ENCODE results near the gene GNG12. TPM values are rescaled to one million over a fixed set of nuclear protein-coding genes. Genes with fewer than 3 reads are reported as not detected.
A peak's percentile ranks its signal among the peaks of the same experiment; 100 is the strongest.

GNG12 gene
- total and polyA plus RNA-seq, 9 of the 15 experiments (the other 6 are each of a cell fraction or from before 2014, with no cell fraction given), result 2.6 to 6.0 (median 4.1) TPM

GRCh38 chr1:67691712-67692111, 141.6 kb downstream of the GNG12 start:
- Histone ChIP-seq H3K79me2 (ENCODE audit: control insufficient read depth, insufficient read depth, low read length) (peaks cover 46% of the 10 kb centered on the region), H2AFZ (ENCODE audit: low read depth, low read length) (no peak overlapping the region), H4K20me1 (replicated peaks; ENCODE audit: control insufficient read depth, insufficient read depth, low read length) (0 out of 2 replicates have a peak, but pooled peaks cover 3% of the 10 kb centered on the region), H3K9ac (ENCODE audit: insufficient read depth in 1 of 2, low read depth in 2 of 2, low read length in 2 of 2) (no peak overlapping the region), H3K4me1 (replicated peaks in 1 of 2; ENCODE audit: control insufficient read depth in 2 of 2, insufficient read depth in 2 of 2, low read length in 2 of 2) (peaks cover 17 to 58% of the 10 kb centered on the region in 2 experiments), H3K9me3 (replicated peaks; ENCODE audit: control insufficient read depth, insufficient read depth, low read depth, low read length) (no peaks in the 10 kb centered on the region), H3K36me3 (ENCODE audit: control insufficient read depth, insufficient read depth, low read length) (peaks cover 57% of the 10 kb centered on the region), H3K27ac (ENCODE audit: extremely low read depth, low read depth, low read length) (no peak overlapping the region), H3K9me1 (ENCODE audit: control insufficient read depth, insufficient read depth, low read length) (no peaks in the 10 kb centered on the region), H3K4me2 (ENCODE audit: insufficient read depth, low read length) (no peak overlapping the region), H3K4me3 (no peak overlapping the region), H3K27me3 (ENCODE audit: control insufficient read depth in 2 of 2, insufficient read depth in 2 of 2, low read length in 2 of 2) (no peaks in the 10 kb centered on the region)
- peak; percentile 1; the same call in 2 of the 3 replicates for ATAC-seq
- no peak for FAIRE-seq
- in situ Hi-C loops (cut with MboI), result no loop called here
- BruUV-seq (replicated peaks), result no TSS peak
- ChIA-PET CTCF (ENCODE audit: low intra/inter-chr PET ratio) (no interaction called here), POLR2A (interaction anchor here (0.5 to 1.9 kb wide), 7 partner anchors 9 to 147 kb away, joined by 3 to 9 read pairs (median 4); no protein-coding TSS in a partner anchor)
- intact Hi-C loops (cut with micrococcal nuclease), result no loop called here
- DNase-seq (ENCODE audit: extremely low read depth in 1 of 4, low spot score in 3 of 4), result no peak
- no peak for TF ChIP-seq ELF2 (CRISPR knock-in tag; IDR thresholded peaks at IDR 0.05)
- TF ChIP-seq MEIS2 (IDR thresholded peaks at IDR 0.05; ENCODE audit: partially characterized antibody), result peak; percentile 96
- no peak for TF ChIP-seq PBX2 (CRISPR knock-in tag; IDR thresholded peaks at IDR 0.05; ENCODE audit: low read depth)
- TF ChIP-seq PBX2 (tag; conservative IDR thresholded peaks at IDR 0.05; ENCODE audit: low read depth), result peak; percentile 72
- TF ChIP-seq ZNF239 (CRISPR knock-in tag; IDR thresholded peaks at IDR 0.05), result no peak
- TF ChIP-seq HDAC2 (IDR thresholded peaks at IDR 0.05), result peak; percentile 20; the same call in 1 of the 2 replicates
- peak in 1 of 2 experiments; percentile 31; a peak in 2 of 4 replicates for TF ChIP-seq RAD21 (CRISPR knock-in tag; conservative IDR thresholded peaks at IDR 0.05 in 1 of 2, IDR thresholded peaks at IDR 0.05 in 1 of 2)
- TF ChIP-seq KHSRP (IDR thresholded peaks at IDR 0.05), result 0 out of 2 replicates have a peak, but pooled peaks have one; percentile 7
- TF ChIP-seq RCOR1 (IDR thresholded peaks at IDR 0.05; ENCODE audit: borderline replicate concordance in 1 of 2, low read depth in 2 of 2, low read length in 2 of 2), result 0 out of 4 replicates have a peak, but pooled peaks of 1 of the 2 experiments have one; percentile 26
- TF ChIP-seq SMARCA4 (IDR thresholded peaks at IDR 0.05), result peak; percentile 19; the same call in 1 of the 2 replicates
- no peak for TF ChIP-seq NFATC3 (IDR thresholded peaks at IDR 0.05)
- no peak for TF ChIP-seq ZFPM2 (CRISPR knock-in tag; IDR thresholded peaks at IDR 0.05)
- TF ChIP-seq CXXC5 (CRISPR knock-in tag; IDR thresholded peaks at IDR 0.05), result 0 out of 2 replicates have a peak, but pooled peaks have one; percentile 15
- TF ChIP-seq SUPT5H (IDR thresholded peaks at IDR 0.05), result peak; percentile 43
- peak; percentile 89 for TF ChIP-seq PKNOX1 (IDR thresholded peaks at IDR 0.05)
- TF ChIP-seq RBFOX2 (IDR thresholded peaks at IDR 0.05; ENCODE audit: low read depth, low read length), result 0 out of 2 replicates have a peak, but pooled peaks have one; percentile 15
- TF ChIP-seq KDM1A (IDR thresholded peaks at IDR 0.05), result peak in 1 of 2 experiments; percentile 43; a peak in 2 of 4 replicates
- peak; percentile 76 for TF ChIP-seq DACH1 (IDR thresholded peaks at IDR 0.05; ENCODE audit: partially characterized antibody)
- TF ChIP-seq TCF3 (CRISPR knock-in tag; IDR thresholded peaks at IDR 0.05), result 0 out of 2 replicates have a peak, but pooled peaks have one; percentile 11
- peak; percentile 58 for TF ChIP-seq DPF2 (IDR thresholded peaks at IDR 0.05)
- TF ChIP-seq ZBTB2 (IDR thresholded peaks at IDR 0.05), result 0 out of 2 replicates have a peak, but pooled peaks have one; percentile 32
- TF ChIP-seq GATAD2A (IDR thresholded peaks at IDR 0.05), result peak; percentile 43; the same call in 1 of the 2 replicates

Data from K562 (cell line).